Cardiac septum (tissue), 1 donor: ENCODE data around the gene TOMM70. TPM values are rescaled to one million over a fixed set of nuclear protein-coding genes. Genes with fewer than 3 reads are reported as not detected.

Source experiments
- DNase-seq: peaks from one replicate; pipeline ENCODE4 v3.0.0-alpha.2; 2020; ENCODE audit warnings: low spot score
- intact Hi-C: fragments of 100-400 bp; cut with DNase I; formaldehyde crosslinking; loops from one replicate; pipeline ENCODE4 v1.14.0; 2022
- total RNA-seq: library from RNA; stranded (reverse); fragmentation: NEBNext Ultra II Directional; extraction: Animal tissue kit (Norgen Biotek cat#: 25700); gene quantifications from one replicate; pipeline ENCODE4 v1.2.1, GENCODE V29; 2021
- donor health status: DM: no; HTN: no; CAD: no.

Gene TOMM70
- total RNA-seq, 1 donor from 2014 or later: 54.0 TPM

- DNase-seq: no peak
- intact Hi-C loops: no loop called here
These were observed 12.7 kb upstream of the TOMM70 start for GRCh38 chr3:100413613-100414012.

GRCh38 chr3:100412912-100413590 lies 12.2 kb upstream of the TOMM70 start:
- no peak for DNase-seq
- intact Hi-C loops: no loop called here

- intact Hi-C loops: no loop called here
- no peak for DNase-seq
These were observed 10.4 kb upstream of the TOMM70 start for GRCh38 chr3:100411091-100411982.

- intact Hi-C loops: loop anchor here (10.0 kb wide), 1 partner anchor 573 kb away; no protein-coding TSS in a partner anchor
- DNase-seq: no peak
These were observed 7.2 kb upstream of the TOMM70 start for GRCh38 chr3:100407977-100408532.

- no peak for DNase-seq
- intact Hi-C loops: loop anchor here (10.0 kb wide), 1 partner anchor 572 kb away; no protein-coding TSS in a partner anchor
These were observed 6.3 kb upstream of the TOMM70 start for GRCh38 chr3:100407164-100407563.

GRCh38 chr3:100404250-100404548 lies 3.3 kb upstream of the TOMM70 start:
- intact Hi-C loops: loop anchor here (10.0 kb wide), 1 partner anchor 569 kb away; no protein-coding TSS in a partner anchor
- DNase-seq: no peak

GRCh38 chr3:100403362-100404249 lies 2.7 kb upstream of the TOMM70 start:
- no peak for DNase-seq
- intact Hi-C loops: loop anchor here (10.0 kb wide), 1 partner anchor 569 kb away; no protein-coding TSS in a partner anchor

- intact Hi-C loops: loop anchor here (10.0 kb wide), 1 partner anchor 568 kb away; no protein-coding TSS in a partner anchor
- no peak for DNase-seq
These were observed 2.0 kb upstream of the TOMM70 start for GRCh38 chr3:100402891-100403290.

GRCh38 chr3:100402256-100402655 lies 1.4 kb upstream of the TOMM70 start:
- intact Hi-C loops: loop anchor here (10.0 kb wide), 1 partner anchor 567 kb away; no protein-coding TSS in a partner anchor
- DNase-seq: no peak

GRCh38 chr3:100401674-100402041 lies 769 bp upstream of the TOMM70 start:
- DNase-seq: no peak
- intact Hi-C loops: loop anchor here (1.0 to 10.0 kb wide), 4 partner anchors 67 to 567 kb away; partner anchors contain the start of genes NIT2, TFG and TMEM45A

- no peak for DNase-seq
- intact Hi-C loops: loop anchor here (2.0 to 10.0 kb wide), 2 partner anchors 308 to 566 kb away; partner anchors contain the start of gene TFG
These were observed 490 bp downstream of the TOMM70 start for GRCh38 chr3:100400419-100400779.

- intact Hi-C loops: loop anchor here (2.0 to 10.0 kb wide), 2 partner anchors 309 to 565 kb away; partner anchors contain the start of gene TFG
- no peak for DNase-seq
These were observed 1.4 kb downstream of the TOMM70 start for GRCh38 chr3:100399341-100400071.

GRCh38 chr3:100396967-100397366 lies 3.9 kb downstream of the TOMM70 start:
- intact Hi-C loops: no loop called here
- DNase-seq: no peak

- intact Hi-C loops: no loop called here
These were observed 5.0 kb downstream of the TOMM70 start for GRCh38 chr3:100395679-100396431.

GRCh38 chr3:100389025-100389424 lies 11.9 kb downstream of the TOMM70 start:
- intact Hi-C loops: no loop called here
- DNase-seq: no peak

More at GRCh38 chr3:100395679-100396431, 5.0 kb downstream of the TOMM70 start:
- DNase-seq: no peak

- intact Hi-C loops: no loop called here
- no peak for DNase-seq
These were observed 14.3 kb downstream of the TOMM70 start for GRCh38 chr3:100386437-100387074.
